Frontal cortex (tissue), 4 donors: ENCODE data around the gene BTBD10. TPM values are rescaled to one million over a fixed set of nuclear protein-coding genes. Genes with fewer than 3 reads are reported as not detected.

Experiments
- DNase-seq, 2 donors: peaks; one replicate each; pipeline ENCODE4 v3.0.0; 2012; ENCODE audit warnings: low spot score in 2 of 2
- FAIRE-seq: peaks from 2 replicates; lab custom pipeline; 2012; peaks lifted over from hg19 to GRCh38; lab: Jason Lieb, UNC
- total RNA-seq: library from RNA; depleted of rRNA; stranded (reverse); fragments of >200 nt; gene quantifications from one replicate; pipeline ENCODE4 v1.2.3, GENCODE V29; 2014
- donor health status: control.
- donor health status: control.
- donor health status: control.

BTBD10 gene
- total RNA-seq, 1 donor from 2014 or later = 271 TPM

DNA sequence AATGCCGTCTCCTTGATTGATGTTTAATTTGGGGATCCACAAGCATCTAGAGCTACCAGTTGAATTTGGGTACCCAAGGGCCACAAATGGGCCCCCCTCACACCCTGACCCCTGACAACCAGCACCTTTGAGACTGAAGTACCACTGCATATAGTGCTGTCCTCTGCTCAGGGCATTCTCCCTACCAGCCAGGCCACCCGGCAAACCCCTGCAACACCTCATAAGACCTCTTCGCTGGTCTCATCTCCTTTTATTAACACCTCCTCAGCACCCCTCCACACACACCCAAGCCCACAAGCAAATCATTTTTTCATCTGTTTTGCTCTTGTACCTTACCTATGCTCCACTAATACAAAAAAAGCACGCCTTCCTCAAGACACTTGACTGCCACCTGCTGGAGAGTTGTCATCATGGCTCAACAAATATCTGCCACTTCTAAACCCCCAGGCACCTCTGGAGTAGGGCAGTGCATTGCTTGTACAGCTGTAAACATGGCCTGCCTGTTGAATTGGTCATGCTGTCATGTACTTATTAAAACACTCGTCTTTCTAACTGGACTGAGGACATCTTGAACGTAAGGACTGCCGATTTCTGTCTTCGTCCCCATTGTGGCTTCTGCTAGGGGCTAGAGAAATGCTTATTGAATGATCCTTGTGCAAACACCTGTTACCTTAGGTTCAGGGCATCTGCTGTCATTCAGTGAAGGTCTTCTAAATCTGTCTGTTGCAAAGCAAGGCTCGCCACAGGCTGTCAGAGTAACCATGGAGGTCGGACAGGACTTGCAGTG is 118.9 kb downstream of the BTBD10 start:
- DNase-seq (peak in 1 of 2 donors; percentile 46), FAIRE-seq (no peak)

GRCh38 chr11:13343067-13343466 is 120.0 kb downstream of the BTBD10 start:
- DNase-seq (no peak), FAIRE-seq (no peak)

DNA sequence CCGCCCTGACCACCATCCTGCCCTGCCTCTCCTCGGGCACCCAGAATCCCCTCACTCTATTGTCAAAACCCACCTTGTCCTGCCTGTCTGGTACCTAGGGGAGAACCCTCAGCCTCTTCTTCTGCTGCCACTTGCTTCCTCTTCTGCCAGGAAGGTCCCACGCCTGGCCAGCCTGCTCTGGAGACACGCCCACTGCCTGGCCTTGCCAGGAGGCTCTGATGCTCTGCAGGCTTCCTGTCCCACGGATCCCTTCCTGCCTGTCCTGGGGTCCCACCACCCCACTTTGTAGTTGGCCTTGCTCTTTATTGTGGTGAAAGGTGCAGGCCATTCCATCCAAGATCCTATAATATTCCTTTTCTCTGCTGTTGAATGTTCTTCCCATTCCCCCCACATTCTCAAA is 122.0 kb downstream of the BTBD10 start:
- DNase-seq (no peak), FAIRE-seq (no peak)

GRCh38 chr11:13339195-13340153 is 123.5 kb downstream of the BTBD10 start:
- DNase-seq = peak in 1 of 2 donors; percentile 34

DNA sequence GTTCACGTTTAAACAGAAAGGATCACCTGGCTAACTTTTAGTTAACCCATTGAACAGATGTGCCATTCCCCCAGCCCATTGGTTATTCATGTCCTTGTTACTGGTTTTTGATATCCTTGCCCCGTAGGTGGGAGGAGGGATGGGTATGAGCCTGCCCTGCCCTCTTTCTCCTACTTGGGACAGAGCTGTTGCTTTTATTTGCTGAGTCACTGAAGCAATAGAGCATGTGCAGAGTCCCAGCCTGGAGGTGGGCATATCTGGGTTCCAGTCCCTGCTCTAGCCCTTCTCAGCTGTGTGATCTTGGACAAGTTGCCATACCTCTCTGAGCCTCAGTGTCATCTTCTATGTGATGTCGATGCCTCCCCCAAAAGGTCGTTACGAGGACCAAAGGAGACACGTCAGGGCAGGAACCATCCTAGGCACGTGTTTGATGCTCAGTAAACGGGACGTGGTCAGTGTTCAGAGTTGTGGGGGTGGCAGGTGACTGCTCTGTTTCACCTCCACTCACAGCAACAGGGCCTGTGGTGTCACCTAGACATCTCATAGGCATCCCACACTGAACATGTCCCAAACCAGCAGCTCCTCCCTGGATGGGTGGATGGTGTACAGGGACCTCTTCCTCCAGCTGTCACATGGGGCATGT is 124.5 kb downstream of the BTBD10 start:
- no peak for DNase-seq
- FAIRE-seq = no peak

More at GRCh38 chr11:13339195-13340153, 123.5 kb downstream of the BTBD10 start:
- FAIRE-seq = no peak

GRCh38 chr11:13338019-13338426 is 125.0 kb downstream of the BTBD10 start:
- FAIRE-seq = no peak
- no peak for DNase-seq

Other genes starting within 250 kb of the BTBD10 start
- 29.8 TPM for gene BMAL1, start 185.4 kb downstream of the BTBD10 start, total RNA-seq
- not detected for gene PTH, start 32.8 kb upstream of the BTBD10 start, total RNA-seq
- gene FAR1, start 205.4 kb upstream of the BTBD10 start, total RNA-seq = 73.0 TPM